Endothelial cell of umbilical vein (primary cell): ENCODE results near the gene CAMK2G. TPM values are rescaled to one million over a fixed set of nuclear protein-coding genes. Genes with fewer than 3 reads are reported as not detected.

Experiments used
- BruUV-seq: library from RNA; stranded (reverse); fragments of 400-500 nt; replicated peaks from 2 replicates; lab custom pipeline; 2021; lab: Mats Ljungman, UMichigan
- CTCF ChIA-PET: fragments of 300-600, 350-600 bp; sonication (Branson Sonifier 250); formaldehyde crosslinking; loops from one replicate; lab custom pipeline; 2021; ENCODE audit warnings: antibody characterized with exemption, inconsistent platforms; lab: Charles Lee
- POLR2A ChIA-PET: fragments of 300-600, 350-600 bp; sonication (Branson Sonifier 250); formaldehyde crosslinking; loops from one replicate; lab custom pipeline; 2021; ENCODE audit warnings: antibody characterized with exemption, inconsistent platforms; lab: Charles Lee
- DNase-seq: peaks from one replicate; pipeline ENCODE4 v3.0.0-alpha.2; 2011; ENCODE audit warnings: low read depth, low spot score
- FAIRE-seq: peaks from 2 replicates; lab custom pipeline; 2011; peaks lifted over from hg19 to GRCh38; lab: Jason Lieb, UNC
- H2AFZ ChIP-seq: 2 replicates; pipeline ENCODE4 v1.6.0; 2012; ENCODE audit warnings: low read depth, low read length, control low read depth, inconsistent platforms
- H3K27ac ChIP-seq: 2 replicates; pipeline ENCODE4 v1.5.1; 2011; ENCODE audit warnings: low read depth, mild to moderate bottlenecking, control low read depth, low read length, moderate library complexity; ENCODE audit not compliant: insufficient read depth
- H3K27me3 ChIP-seq, 2 experiments: 2 replicates each; pipeline versions ENCODE4 v1.6.0 to v1.6.1; 2011; ENCODE audit warnings: low read length in 2 of 2, mixed read lengths in 1 of 2; ENCODE audit not compliant: control insufficient read depth in 2 of 2, insufficient read depth in 2 of 2
- H3K36me3 ChIP-seq, 2 experiments: 2 replicates in 1 of 2; 3 replicates in 1 of 2; pipeline ENCODE4 v1.5.1; 2011; ENCODE audit warnings: low read length in 2 of 2, mild to moderate bottlenecking in 1 of 2, moderate library complexity in 1 of 2; ENCODE audit not compliant: control insufficient read depth in 2 of 2, insufficient read depth in 2 of 2; ENCODE audit errors: extremely low read depth in 1 of 2
- H3K4me1 ChIP-seq: 3 replicates; pipeline ENCODE4 v1.5.1; 2011; ENCODE audit warnings: mild to moderate bottlenecking, low read length; ENCODE audit not compliant: control insufficient read depth, insufficient read depth; ENCODE audit errors: extremely low read depth
- H3K4me2 ChIP-seq: 2 replicates; pipeline ENCODE4 v1.6.1; 2011; ENCODE audit warnings: low read length, control low read depth, mixed read lengths; ENCODE audit not compliant: insufficient read depth
- H3K4me3 ChIP-seq, 3 experiments: fragments of 200-600 bp in 1 of 3; sonication (generic), shearing (Covaris generic) in 1 of 3; replicated peaks in 1 of 3; 2 replicates each; pipeline ENCODE4 v1.5.1; 2011 to 2016; ENCODE audit warnings: control low read depth in 3 of 3, low read length in 3 of 3, mild to moderate bottlenecking in 2 of 3, inconsistent platforms in 1 of 3, low read depth in 1 of 3, moderate library complexity in 1 of 3; ENCODE audit not compliant: insufficient read depth in 1 of 3
- H3K79me2 ChIP-seq: 2 replicates; pipeline ENCODE4 v1.6.0; 2012; ENCODE audit warnings: low read length, inconsistent platforms; ENCODE audit not compliant: control insufficient read depth, insufficient read depth
- H3K9ac ChIP-seq: replicated peaks from 2 replicates; pipeline ENCODE3; 2011; ENCODE audit warnings: low read length, control low read depth; ENCODE audit not compliant: insufficient read depth; ENCODE audit errors: extremely low read depth
- H3K9me1 ChIP-seq: replicated peaks from 3 replicates; pipeline ENCODE4 v1.6.0; 2011; ENCODE audit warnings: mild to moderate bottlenecking, low read length; ENCODE audit not compliant: control insufficient read depth, insufficient read depth; ENCODE audit errors: extremely low read depth
- H3K9me3 ChIP-seq: replicated peaks from 2 replicates; pipeline ENCODE4 v1.5.1; 2012; ENCODE audit warnings: low read length, inconsistent platforms; ENCODE audit not compliant: control insufficient read depth, insufficient read depth
- H4K20me1 ChIP-seq: replicated peaks from 2 replicates; pipeline ENCODE3; 2011; ENCODE audit warnings: mild to moderate bottlenecking, low read length; ENCODE audit not compliant: control insufficient read depth, insufficient read depth; ENCODE audit errors: extremely low read depth
- CTCF ChIP-seq, 2 donors: IDR thresholded peaks; 1 replicate in 1 of 2; 2 replicates in 1 of 2; pipeline ENCODE4 v1.5.1; 2011; ENCODE audit warnings: low read length in 2 of 2, mild to moderate bottlenecking in 2 of 2, moderate library complexity in 2 of 2, control low read depth in 1 of 2, inconsistent platforms in 1 of 2, low read depth in 1 of 2; ENCODE audit not compliant: insufficient read depth in 1 of 2; ENCODE audit errors: extremely low read depth in 1 of 2
- EZH2 ChIP-seq: IDR thresholded peaks from 2 replicates; pipeline ENCODE4 v1.6.1; 2012; ENCODE audit warnings: borderline replicate concordance, low read depth, mild to moderate bottlenecking, moderate library complexity, low read length, inconsistent platforms; ENCODE audit not compliant: severe bottlenecking
- GATA2 ChIP-seq: IDR thresholded peaks from 2 replicates; pipeline ENCODE4 v1.7.0; 2011; ENCODE audit warnings: low read depth, mild to moderate bottlenecking, moderate library complexity, mixed read lengths, low read length; ENCODE audit not compliant: insufficient read length, insufficient read depth
- JUN ChIP-seq: IDR thresholded peaks from 2 replicates; pipeline ENCODE4 v1.6.1; 2011; ENCODE audit warnings: borderline replicate concordance, low read depth; ENCODE audit not compliant: insufficient read length, insufficient read depth
- MYC ChIP-seq: IDR thresholded peaks from one replicate; pipeline ENCODE4 v1.6.1; 2011; ENCODE audit warnings: mild to moderate bottlenecking, low read depth, low read length
- POLR2A ChIP-seq: IDR thresholded peaks from 2 replicates; pipeline ENCODE4 v1.6.1; 2012; ENCODE audit warnings: low read depth, mild to moderate bottlenecking, control low read depth, low read length
- POLR2AphosphoS5 ChIP-seq: IDR thresholded peaks from 2 replicates; pipeline ENCODE4 v1.6.1; 2012; ENCODE audit warnings: low read depth, mild to moderate bottlenecking, control low read depth, low read length, moderate library complexity; ENCODE audit not compliant: insufficient read depth
- dilution Hi-C: fragments of 300-500 bp; cut with MboI; formaldehyde crosslinking; loops from one replicate; pipeline ENCODE4 v1.15.0; 2019; ENCODE audit warnings: low sequenced_read_pairs; ENCODE audit not compliant: extremely low pct_ligation_motif_present
- intact Hi-C: fragments of 100-400 bp; cut with micrococcal nuclease; formaldehyde crosslinking; loops from one replicate; pipeline ENCODE4 v1.10.0; 2022
- polyA plus RNA-seq, 4 experiments: library from polyadenylated mRNA; depleted of rRNA in 3 of 4; stranded (reverse) in 3 of 4; unstranded in 1 of 4; fragments of >200 nt; gene quantifications; 2 replicates each; pipeline versions ENCODE4 v1.2.1 to v1.2.3, GENCODE V29; 2011 to 2012; ENCODE audit warnings: missing spikeins in 1 of 4
- total RNA-seq: library from RNA; stranded (reverse); gene quantifications from 2 replicates; pipeline ENCODE4 v1.2.3, GENCODE V29; 2021
- TF ChIP-seq, protein P1 (sequence below): IDR thresholded peaks from 2 replicates; pipeline ENCODE4 v1.6.1; 2011; ENCODE audit not compliant: insufficient read depth, insufficient read length

CAMK2G gene
- total and polyA plus RNA-seq, 2 donors (not counting 3 experiments of a cell fraction or from before 2014, with no cell fraction given), result 27.2 to 33.6 TPM

GRCh38 chr10:73813333-73813732, 61.0 kb downstream of the CAMK2G start:
- no peak overlapping the region for H2AFZ ChIP-seq
- peaks cover 27% of the 10 kb centered on the region for H3K4me1 ChIP-seq
- dilution Hi-C loops, result no loop called here
- FAIRE-seq, result no peak
- intact Hi-C loops, result loop anchor here (5.0 kb wide), 1 partner anchor 41 kb away; a partner anchor contains a TSS
- peaks cover 8 to 10% of the 10 kb centered on the region in 2 experiments for H3K36me3 ChIP-seq
- no peaks in the 10 kb centered on the region for H4K20me1 ChIP-seq
- no peak overlapping the region for H3K27ac ChIP-seq
- no peaks in the 10 kb centered on the region for H3K27me3 ChIP-seq
- no peaks in the 10 kb centered on the region for H3K9me1 ChIP-seq
- no peak overlapping the region for H3K4me2 ChIP-seq
- CTCF ChIA-PET, result no interaction called here
- no peak overlapping the region for H3K9ac ChIP-seq
- no peak overlapping the region for H3K4me3 ChIP-seq
- no peak for DNase-seq
- H3K9me3 ChIP-seq, result no peaks in the 10 kb centered on the region
- BruUV-seq, result no TSS peak
- POLR2A ChIA-PET, result no interaction called here
- H3K79me2 ChIP-seq, result no peaks in the 10 kb centered on the region
- TF ChIP-seq JUN (no peak), POLR2A (no peak), MYC (no peak)

DNA sequence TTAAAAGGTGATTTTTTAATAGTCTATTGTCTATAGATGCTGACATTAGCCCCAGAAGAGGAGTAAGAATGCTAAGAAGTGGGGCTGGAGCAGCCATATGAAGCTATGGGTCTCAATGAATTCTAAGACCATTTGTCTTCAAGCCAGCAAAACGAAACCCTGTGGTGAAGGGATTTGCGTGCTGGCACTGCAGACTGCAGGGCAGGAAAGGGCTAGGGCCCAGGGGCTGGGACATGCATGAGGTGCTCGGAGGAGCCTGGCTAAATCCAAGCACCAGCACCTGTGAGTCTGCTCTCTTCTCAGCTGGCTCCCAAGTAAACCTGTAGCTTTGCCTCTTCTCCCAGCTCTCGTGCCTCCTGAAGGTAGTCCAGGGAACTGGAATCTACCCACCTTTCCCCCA, 61.7 kb downstream of the CAMK2G start:
- DNase-seq, result no peak
- no TSS peak for BruUV-seq
- Histone ChIP-seq H3K4me2 (no peak overlapping the region), H3K9me3 (no peaks in the 10 kb centered on the region), H3K27ac (no peak overlapping the region), H3K27me3 (no peaks in the 10 kb centered on the region), H4K20me1 (no peaks in the 10 kb centered on the region), H3K9ac (no peak overlapping the region), H3K9me1 (no peaks in the 10 kb centered on the region), H3K4me1 (peaks cover 27% of the 10 kb centered on the region), H3K79me2 (no peaks in the 10 kb centered on the region), H2AFZ (no peak overlapping the region), H3K4me3 (no peak overlapping the region), H3K36me3 (peaks cover 10 to 12% of the 10 kb centered on the region in 2 experiments)
- dilution Hi-C loops (no loop called here), intact Hi-C loops (loop anchor here (5.0 kb wide), 1 partner anchor 40 kb away; a partner anchor contains a TSS)
- TF ChIP-seq POLR2A (no peak), POLR2AphosphoS5 (no peak), CTCF (IDR thresholded peaks at IDR 0.05; ENCODE audit: extremely low read depth in 1 of 2, insufficient read depth in 1 of 2, low read depth in 1 of 2, low read length in 2 of 2) (no peak), EZH2 (no peak), JUN (no peak), GATA2 (no peak)
- TF ChIP-seq, protein P1, sequence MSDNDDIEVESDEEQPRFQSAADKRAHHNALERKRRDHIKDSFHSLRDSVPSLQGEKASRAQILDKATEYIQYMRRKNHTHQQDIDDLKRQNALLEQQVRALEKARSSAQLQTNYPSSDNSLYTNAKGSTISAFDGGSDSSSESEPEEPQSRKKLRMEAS, result no peak
- CTCF ChIA-PET, result interaction anchor here (0.8 to 1.5 kb wide), 3 partner anchors 9 to 24 kb away, joined by 3 to 6 read pairs (median 3); no protein-coding TSS in a partner anchor
- FAIRE-seq, result no peak
- POLR2A ChIA-PET, result no interaction called here
